ENCODE data around the gene PEX13.

GRCh38 chr2:61016392-61017002, 1.0 kb upstream of the PEX13 start:
- TF ChIP-seq CTCF (IDR thresholded peaks at IDR 0.05): no peak
- no peak for TF ChIP-seq POLR2A (IDR thresholded peaks at IDR 0.05)

Data from adrenal gland (tissue), 5 donors.